ENCODE measurements around the gene CDH23.

DNA sequence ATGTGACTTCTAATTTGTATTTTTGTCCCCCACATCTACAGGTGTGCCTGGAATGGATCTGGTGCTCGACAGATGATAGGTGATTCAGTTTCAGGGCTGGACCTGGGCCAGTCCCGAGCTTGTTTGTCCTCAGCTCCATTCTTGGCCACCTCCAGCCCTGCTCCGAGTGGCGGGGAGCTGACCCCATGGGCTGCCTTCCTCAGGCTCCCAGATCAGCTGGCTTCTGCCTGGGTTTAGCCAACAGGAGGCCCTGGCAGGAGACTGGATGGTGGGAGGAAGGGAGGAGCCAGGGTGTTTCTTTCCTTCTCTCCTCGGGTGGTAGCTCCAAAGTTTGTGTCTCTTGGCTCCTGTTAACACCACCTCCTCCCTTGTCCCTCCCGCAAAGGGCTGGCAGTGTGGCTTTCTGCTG is 75.2 kb downstream of the CDH23 start:
- TF ChIP-seq ZNF274 (IDR thresholded peaks at IDR 0.05; ENCODE audit: low read depth, low read length) = no peak
- TF ChIP-seq YY1 (IDR thresholded peaks at IDR 0.05; ENCODE audit: insufficient read depth, insufficient read length) = no peak

Measured in NT2/D1 (cell line).